ENCODE measurements around the gene IL16. TPM values are rescaled to one million over a fixed set of nuclear protein-coding genes. Genes with fewer than 3 reads are reported as not detected.

IL16 gene
- total RNA-seq, 2 experiments from 2014 or later = 76.0 to 81.3 TPM

- ChIA-PET CTCF (ENCODE audit: unreplicated experiment) (no interaction called here), POLR2A (interaction anchor here (0.9 to 1.0 kb wide), 4 partner anchors 21 to 33 kb away, joined by 3 to 4 read pairs (median 4); no protein-coding TSS in a partner anchor)
- peak overlapping the region; percentile 78 for H3K4me3 ChIP-seq (ENCODE audit: low read depth, low read length, poor library complexity, severe bottlenecking)
- H3K79me2 ChIP-seq (ENCODE audit: insufficient read depth, low read depth, low read length) = peaks cover 4% of the 10 kb centered on the region; the same call in 1 of the 2 replicates
- 0 out of 2 replicates have a peak, but pooled peaks cover 3% of the 10 kb centered on the region for H4K20me1 ChIP-seq (ENCODE audit: insufficient read depth, low read length)
- peaks cover 50% of the 10 kb centered on the region for H3K4me1 ChIP-seq (ENCODE audit: insufficient read depth, low read length, poor library complexity, severe bottlenecking)
- intact Hi-C loops (cut with micrococcal nuclease; ENCODE audit: unreplicated experiment) = loop anchor here (5.0 kb wide), 1 partner anchor 325 kb away; no protein-coding TSS in a partner anchor
- H2AFZ ChIP-seq (ENCODE audit: low read length) = no peak overlapping the region; the same call in 1 of the 2 replicates
- no TSS peak for BruUV-seq (replicated peaks)
- H3K36me3 ChIP-seq (ENCODE audit: insufficient read depth, low read length) = peaks cover 37% of the 10 kb centered on the region
- peak overlapping the region; percentile 91 for H3K4me2 ChIP-seq (ENCODE audit: low read length)
- no peak for DNase-seq (ENCODE audit: low spot score)
- no peaks in the 10 kb centered on the region for H3K9me2 ChIP-seq (ENCODE audit: insufficient read depth, low read length)
- TF ChIP-seq EZH2phosphoT487 (IDR thresholded peaks at IDR 0.05; ENCODE audit: borderline replicate concordance, low read depth, low read length) (no peak), CTCF (conservative IDR thresholded peaks at IDR 0.05; ENCODE audit: low read length) (no peak)
- H3K27ac ChIP-seq (ENCODE audit: low read depth, low read length, poor library complexity, severe bottlenecking) = no peak overlapping the region
- H3K9me3 ChIP-seq (ENCODE audit: low read length) = no peaks in the 10 kb centered on the region
These were observed 126.1 kb downstream of the IL16 start for GRCh38 chr15:81322676-81323253.

- BruUV-seq (replicated peaks) = TSS peak; percentile 79
- no peak overlapping the region for H3K27ac ChIP-seq (ENCODE audit: low read depth, low read length, poor library complexity, severe bottlenecking)
- no peak for DNase-seq (ENCODE audit: low spot score)
- H3K4me1 ChIP-seq (ENCODE audit: insufficient read depth, low read length, poor library complexity, severe bottlenecking) = peaks cover 49% of the 10 kb centered on the region
- no peaks in the 10 kb centered on the region for H3K9me3 ChIP-seq (ENCODE audit: low read length)
- intact Hi-C loops (cut with micrococcal nuclease; ENCODE audit: unreplicated experiment) = loop anchor here (5.0 kb wide), 1 partner anchor 326 kb away; no protein-coding TSS in a partner anchor
- H3K4me3 ChIP-seq (ENCODE audit: low read depth, low read length, poor library complexity, severe bottlenecking) = peak overlapping the region; percentile 78
- H2AFZ ChIP-seq (ENCODE audit: low read length) = peak overlapping the region; percentile 63; the same call in 1 of the 2 replicates
- H3K4me2 ChIP-seq (ENCODE audit: low read length) = peak overlapping the region; percentile 91
- 0 out of 2 replicates have a peak, but pooled peaks cover 3% of the 10 kb centered on the region for H4K20me1 ChIP-seq (ENCODE audit: insufficient read depth, low read length)
- H3K36me3 ChIP-seq (ENCODE audit: insufficient read depth, low read length) = peaks cover 30% of the 10 kb centered on the region
- H3K79me2 ChIP-seq (ENCODE audit: insufficient read depth, low read depth, low read length) = peaks cover 4% of the 10 kb centered on the region; the same call in 1 of the 2 replicates
- TF ChIP-seq EZH2phosphoT487 (IDR thresholded peaks at IDR 0.05; ENCODE audit: borderline replicate concordance, low read depth, low read length) = no peak
- CTCF ChIA-PET (ENCODE audit: unreplicated experiment) = interaction anchor here (0.6 to 1.2 kb wide), 3 partner anchors 15 to 44 kb away, joined by 3 to 4 read pairs (median 3); no protein-coding TSS in a partner anchor
- POLR2A ChIA-PET = interaction anchor here (0.6 to 1.2 kb wide), 9 partner anchors 11 to 542 kb away, joined by 3 to 10 read pairs (median 4); no protein-coding TSS in a partner anchor
- H3K9me2 ChIP-seq (ENCODE audit: insufficient read depth, low read length) = no peaks in the 10 kb centered on the region
These were observed 126.9 kb downstream of the IL16 start for GRCh38 chr15:81323559-81323943.

GRCh38 chr15:81323944-81324881, 127.5 kb downstream of the IL16 start, which contains the start of gene STARD5:
Gene STARD5 (minus strand): TSS chr15:81324141. CDS start chr15:81324099, 42 bp downstream.
- no peak for TF ChIP-seq CTCF (conservative IDR thresholded peaks at IDR 0.05; ENCODE audit: low read length)
- TF ChIP-seq EZH2phosphoT487 (IDR thresholded peaks at IDR 0.05; ENCODE audit: borderline replicate concordance, low read depth, low read length) = no peak
- Histone ChIP-seq H2AFZ (ENCODE audit: low read length) (peak within 1 kb of the TSS; percentile 63; the same call in 1 of the 2 replicates), H3K79me2 (ENCODE audit: insufficient read depth, low read depth, low read length) (peaks cover 4% of the 10 kb centered on the region; the same call in 1 of the 2 replicates), H3K4me3 (ENCODE audit: low read depth, low read length, poor library complexity, severe bottlenecking) (peak within 1 kb of the TSS; percentile 78), H4K20me1 (ENCODE audit: insufficient read depth, low read length) (0 out of 2 replicates have a peak, but pooled peaks cover 3% of the 10 kb centered on the region), H3K4me1 (ENCODE audit: insufficient read depth, low read length, poor library complexity, severe bottlenecking) (peaks cover 42% of the 10 kb centered on the region), H3K36me3 (ENCODE audit: insufficient read depth, low read length) (peaks cover 23% of the 10 kb centered on the region), H3K9me2 (ENCODE audit: insufficient read depth, low read length) (no peaks in the 10 kb centered on the region), H3K27ac (ENCODE audit: low read depth, low read length, poor library complexity, severe bottlenecking) (no peak within 1 kb of the TSS), H3K4me2 (ENCODE audit: low read length) (peak within 1 kb of the TSS; percentile 91), H3K9me3 (ENCODE audit: low read length) (no peaks in the 10 kb centered on the region)
- CTCF ChIA-PET (ENCODE audit: unreplicated experiment) = interaction anchor here (0.6 to 1.2 kb wide), 4 partner anchors 16 to 50 kb away, joined by 3 to 4 read pairs (median 3); no protein-coding TSS in a partner anchor
- BruUV-seq (replicated peaks) = no TSS peak
- DNase-seq (ENCODE audit: low spot score) = peak; percentile 96
- intact Hi-C loops (cut with micrococcal nuclease; ENCODE audit: unreplicated experiment) = loop anchor here (2.0 to 5.0 kb wide), 2 partner anchors 27 to 327 kb away; no protein-coding TSS in a partner anchor
- POLR2A ChIA-PET = interaction anchor here (0.5 to 1.2 kb wide), 13 partner anchors 10 to 541 kb away, joined by 3 to 10 read pairs (median 4); no protein-coding TSS in a partner anchor

Data from OCI-LY7 (cell line).